GM10847 (cell line): ENCODE results near the gene GYS1.

Source experiments
- POLR2A ChIP-seq: IDR thresholded peaks from 2 replicates; pipeline ENCODE4 v1.6.1; 2011; ENCODE audit not compliant: insufficient read length; ENCODE audit errors: extremely low read depth

GYS1 gene

DNA sequence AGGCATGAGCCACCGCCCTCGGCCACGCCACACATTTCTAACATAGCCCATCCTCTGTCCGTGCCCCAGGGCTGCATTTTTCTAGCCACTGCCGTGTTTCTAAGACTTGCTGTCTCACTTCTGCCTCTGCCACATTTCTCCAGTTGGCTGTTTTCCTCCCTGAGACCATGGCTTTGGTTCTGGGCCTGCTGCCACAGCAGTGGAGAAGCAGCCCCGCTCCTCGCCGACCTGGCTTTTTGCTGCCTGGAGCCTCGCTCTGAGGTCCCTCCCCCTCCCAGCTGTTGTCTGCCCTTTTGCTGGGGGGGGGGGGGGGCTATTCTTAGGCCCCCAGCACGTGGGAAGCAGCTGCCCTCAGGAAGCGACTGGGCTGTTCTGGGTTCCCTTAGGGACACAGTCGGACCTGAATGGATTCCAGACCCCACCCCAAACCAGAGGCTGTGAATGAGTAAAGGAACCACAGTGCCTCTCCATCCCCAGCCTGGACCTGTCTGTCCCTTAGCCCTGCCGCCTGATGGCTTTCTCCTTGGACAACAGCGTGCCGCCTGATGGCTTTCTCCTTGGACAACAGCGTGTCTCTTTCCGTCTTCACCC lies 3.3 kb downstream of the GYS1 start:
- TF ChIP-seq POLR2A: no peak

- no peak for TF ChIP-seq POLR2A
Measured at GRCh38 chr19:48988860-48989259, 4.2 kb downstream of the GYS1 start.

DNA sequence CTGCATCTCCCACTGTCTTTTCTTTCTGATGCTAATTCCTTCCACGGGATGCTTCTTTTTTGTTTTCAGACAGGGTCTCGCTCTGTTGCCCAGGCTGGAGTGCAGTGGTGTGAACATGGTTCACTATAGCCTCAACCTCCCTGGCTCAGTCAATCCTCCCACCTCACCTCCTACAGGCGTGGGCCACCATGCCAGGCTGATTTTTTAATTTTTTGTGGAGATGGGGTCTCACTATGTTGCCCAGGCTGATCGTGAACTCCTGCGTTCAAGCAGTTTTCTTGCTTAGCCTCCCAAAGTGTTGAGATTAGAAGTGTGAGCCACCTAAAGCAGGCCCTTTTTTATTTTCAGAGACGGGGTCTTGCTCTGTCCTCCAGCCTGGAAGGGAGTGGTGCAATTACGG lies 4.8 kb downstream of the GYS1 start:
- TF ChIP-seq POLR2A: no peak

- no peak for TF ChIP-seq POLR2A
Measured at GRCh38 chr19:48987323-48987722, 5.8 kb downstream of the GYS1 start.

DNA sequence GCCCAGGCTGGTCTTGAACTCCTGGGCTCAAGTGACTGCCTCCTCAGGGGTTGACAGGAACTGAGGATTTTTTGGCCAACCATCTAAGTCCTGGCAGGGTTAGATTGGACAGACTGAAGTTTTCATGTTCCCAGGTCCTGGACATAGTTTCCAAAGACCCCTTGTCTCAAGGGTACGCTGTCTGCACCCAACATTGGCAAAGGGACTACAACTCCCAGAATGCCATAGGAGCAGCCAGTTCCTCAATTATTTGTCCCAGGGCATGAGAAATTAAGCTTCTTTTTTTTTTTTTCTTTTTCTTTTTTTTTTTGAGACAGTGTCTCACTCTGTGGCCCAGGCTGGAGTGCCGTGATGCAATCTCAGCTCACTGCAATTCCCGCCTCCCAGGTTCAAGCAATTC lies 6.9 kb downstream of the GYS1 start:
- no peak for TF ChIP-seq POLR2A

DNA sequence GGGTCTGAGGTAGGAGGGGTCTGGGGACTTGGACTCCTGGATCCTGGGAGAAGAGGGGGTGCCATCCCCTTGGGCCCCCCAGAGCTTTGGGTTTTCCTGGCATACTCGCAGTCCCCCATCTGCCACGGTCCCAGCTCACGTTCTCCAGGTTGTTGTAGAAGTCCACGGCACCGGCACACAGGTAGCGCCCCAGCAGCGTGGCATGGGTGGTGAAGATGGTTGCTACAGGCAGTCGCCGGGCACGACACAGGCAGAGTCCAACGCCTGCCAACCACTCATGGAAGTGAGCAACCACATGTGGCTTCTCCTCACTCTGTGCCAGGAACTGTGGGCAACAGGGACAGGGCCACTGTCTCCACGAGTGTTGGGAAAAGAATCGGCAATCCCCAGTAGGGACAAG lies 7.4 kb downstream of the GYS1 start:
- TF ChIP-seq POLR2A: no peak

- TF ChIP-seq POLR2A: no peak
Measured at GRCh38 chr19:48982280-48982679, 10.8 kb downstream of the GYS1 start.

DNA sequence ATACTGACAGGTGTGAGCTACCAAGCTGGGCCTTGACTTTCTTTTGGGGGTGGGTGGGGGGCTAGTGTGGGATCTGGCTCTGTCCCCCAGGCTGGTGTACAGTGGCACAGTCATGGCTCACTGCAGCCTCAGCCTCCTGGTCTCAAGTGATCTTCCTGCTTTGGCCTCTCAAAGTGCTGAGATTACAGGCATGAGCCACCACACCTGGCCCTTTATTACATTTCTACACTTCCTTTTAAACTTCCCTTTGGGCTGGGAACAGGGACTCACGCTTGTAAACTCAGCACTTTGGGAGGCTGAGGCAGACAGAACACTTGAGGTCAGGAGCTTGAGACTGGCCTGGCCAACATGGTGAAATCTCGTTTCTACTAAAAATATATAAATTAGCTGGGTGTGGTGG lies 16.0 kb downstream of the GYS1 start:
- TF ChIP-seq POLR2A: no peak

- TF ChIP-seq POLR2A: no peak
Measured at GRCh38 chr19:48975947-48976847, 16.9 kb downstream of the GYS1 start.

- no peak for TF ChIP-seq POLR2A
Measured at GRCh38 chr19:48970923-48971395, 22.1 kb downstream of the GYS1 start.

DNA sequence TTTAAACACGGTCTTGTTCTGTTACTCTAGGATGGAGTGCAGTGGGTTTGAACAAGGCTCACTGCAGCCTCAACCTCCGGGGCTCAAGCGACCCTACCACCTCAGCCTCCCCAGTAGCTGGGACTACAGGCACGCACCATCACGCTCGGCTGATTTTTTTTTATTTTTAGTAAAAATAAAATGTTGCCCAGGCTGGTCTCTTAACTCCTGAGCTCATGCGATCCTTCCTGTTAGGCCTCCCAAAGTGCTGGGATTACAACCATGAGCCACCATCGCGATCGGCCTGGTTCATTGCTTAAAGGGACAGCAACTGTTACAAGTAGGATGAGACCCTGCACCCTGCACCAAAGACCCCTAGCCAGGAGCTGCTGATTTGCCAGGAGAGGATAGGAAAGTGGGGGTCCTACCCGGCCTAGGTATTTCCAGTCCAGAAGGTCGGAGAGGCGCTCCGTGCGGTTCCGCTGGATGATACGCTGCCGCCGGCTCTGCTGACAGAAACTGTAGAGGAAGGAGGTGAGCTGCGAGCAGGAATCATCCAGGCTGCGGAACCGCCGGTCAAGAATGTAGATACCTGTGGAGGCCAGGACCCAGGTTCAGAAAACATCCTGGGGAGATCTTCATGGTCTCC lies 22.9 kb downstream of the GYS1 start:
- no peak for TF ChIP-seq POLR2A

- no peak for TF ChIP-seq POLR2A
Measured at GRCh38 chr19:48969276-48970138, 23.6 kb downstream of the GYS1 start.

DNA sequence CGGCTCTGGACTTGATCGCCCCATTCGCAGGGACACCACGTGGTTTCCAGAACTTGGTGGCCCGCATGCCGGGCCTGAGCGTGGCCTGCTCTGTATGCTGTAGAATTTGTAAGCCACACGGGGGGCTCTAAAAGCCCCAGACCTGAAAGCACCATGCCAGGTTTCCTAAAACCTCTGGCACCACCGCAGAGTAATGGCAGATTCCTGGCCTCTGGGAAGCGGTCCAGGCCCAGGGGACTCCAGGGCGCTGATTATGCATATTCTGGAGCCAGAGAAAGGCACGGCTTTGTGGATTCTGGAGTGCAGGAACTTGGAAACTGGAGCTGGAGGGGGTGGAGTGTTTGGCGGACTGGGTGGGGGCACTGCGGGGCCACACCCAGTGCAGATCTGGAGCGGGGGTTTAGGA lies 24.3 kb downstream of the GYS1 start:
- no peak for TF ChIP-seq POLR2A

GRCh38 chr19:48968179-48968661 lies 24.9 kb downstream of the GYS1 start:
- no peak for TF ChIP-seq POLR2A
